Suprapubic skin (tissue), 4 donors: ENCODE data around the gene ENPP3.

Experiments used
- CTCF ChIP-seq, 2 donors: fragments of 200-600 bp in 1 of 2; fragments of 450-650 bp in 1 of 2; sonication (generic) in 1 of 2; IDR thresholded peaks; one replicate each; pipeline ENCODE4 v1.5.1; 2016 to 2019; ENCODE audit warnings: antibody characterized with exemption in 2 of 2, mild to moderate bottlenecking in 1 of 2, moderate library complexity in 1 of 2
- EP300 ChIP-seq: sonication (generic); formaldehyde crosslinking; IDR thresholded peaks from one replicate; pipeline ENCODE4 v1.6.1; 2017; ENCODE audit warnings: antibody characterized with exemption
- POLR2A ChIP-seq, 2 donors: fragments of 450-650 bp; IDR thresholded peaks; one replicate each; pipeline ENCODE4 v1.6.1; 2017; ENCODE audit warnings: antibody characterized with exemption in 2 of 2, mild to moderate bottlenecking in 2 of 2, moderate library complexity in 2 of 2
- POLR2AphosphoS5 ChIP-seq, 3 donors: sonication (generic); formaldehyde crosslinking; IDR thresholded peaks; one replicate each; pipeline ENCODE4 v1.6.1; 2017; ENCODE audit warnings: antibody characterized with exemption in 3 of 3

- no peak for TF ChIP-seq POLR2A (IDR thresholded peaks at IDR 0.05)
- TF ChIP-seq CTCF (IDR thresholded peaks at IDR 0.05): no peak
- TF ChIP-seq POLR2AphosphoS5 (IDR thresholded peaks at IDR 0.05): no peak
- no peak for TF ChIP-seq EP300
These were observed 154.4 kb downstream of the ENPP3 start for GRCh38 chr6:131791476-131791875.
